HG03280 (cell line): ENCODE data around the gene RGL4.
"Not testable (repeated sequence)": the region's sequence is repeated elsewhere in the genome, so short reads cannot be mapped to it uniquely, and the experiment has no call there.

Experiments used
- ATAC-seq: cut with Tn5 transposase; IDR thresholded peaks from one replicate; pipeline ENCODE4 v1.9.1; 2021; ENCODE audit warnings: mild to moderate bottlenecking, moderate library complexity; ENCODE audit not compliant: unreplicated experiment

The RGL4 gene

DNA sequence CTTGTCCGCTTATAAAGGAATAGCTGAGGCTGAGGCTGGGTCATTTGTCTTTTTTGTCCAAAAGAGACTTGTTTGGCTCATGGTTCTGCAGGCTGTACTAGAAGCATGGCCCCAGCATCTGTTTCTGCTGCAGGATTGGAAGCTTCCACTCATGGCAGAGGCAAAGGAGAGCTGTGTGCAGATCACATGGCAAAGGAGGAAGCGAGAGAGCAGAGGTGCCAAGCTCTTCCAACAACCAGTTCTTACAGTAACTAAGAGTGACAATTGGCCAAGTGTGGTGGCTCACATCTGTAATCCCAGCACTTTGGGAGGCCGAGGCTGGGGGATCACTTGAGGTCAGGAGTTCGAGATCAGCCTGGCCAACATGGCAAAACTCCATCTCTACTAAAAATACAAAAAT is 37.3 kb downstream of the RGL4 start:
- not testable (repeated sequence) for ATAC-seq

GRCh38 chr22:23737696-23738095 is 46.9 kb downstream of the RGL4 start:
- no peak for ATAC-seq

DNA sequence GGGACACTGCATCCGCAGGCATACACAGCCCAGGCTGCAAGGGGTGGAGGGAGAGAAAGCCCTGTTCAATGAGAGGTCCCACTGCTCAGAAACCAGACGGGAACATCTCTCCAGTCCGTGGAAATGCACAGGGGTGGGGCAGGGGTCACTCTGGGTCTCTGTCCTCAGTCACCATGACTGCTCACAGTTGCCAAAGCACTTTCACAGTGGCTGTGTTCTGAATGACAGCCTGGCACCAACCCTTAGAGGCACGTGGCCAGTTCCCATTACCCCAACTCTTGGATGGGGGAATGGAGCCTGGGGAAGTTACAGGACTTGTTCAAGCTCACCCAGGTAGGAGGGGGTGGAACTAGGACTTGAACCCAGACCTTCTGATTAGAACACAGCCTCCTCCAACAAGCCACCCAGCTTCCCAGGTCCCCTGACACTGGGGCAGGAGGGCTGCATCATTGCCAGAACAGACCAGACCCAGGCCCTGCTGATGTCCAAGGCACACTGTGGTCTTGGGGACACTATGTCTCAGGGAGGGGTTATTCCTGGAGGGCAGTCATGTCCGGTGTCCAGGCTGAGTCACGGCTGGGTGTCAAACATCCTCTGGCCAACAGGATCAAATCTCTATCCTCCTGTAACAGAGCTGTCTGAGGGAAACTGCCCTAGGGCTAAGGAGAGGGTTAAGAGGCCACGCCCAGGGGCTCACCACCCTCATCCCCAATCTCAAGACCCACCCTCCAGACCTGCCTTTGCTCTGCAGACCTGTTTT is 51.9 kb downstream of the RGL4 start:
- ATAC-seq = no peak

GRCh38 chr22:23743303-23743705 is 52.5 kb downstream of the RGL4 start:
- ATAC-seq = no peak

DNA sequence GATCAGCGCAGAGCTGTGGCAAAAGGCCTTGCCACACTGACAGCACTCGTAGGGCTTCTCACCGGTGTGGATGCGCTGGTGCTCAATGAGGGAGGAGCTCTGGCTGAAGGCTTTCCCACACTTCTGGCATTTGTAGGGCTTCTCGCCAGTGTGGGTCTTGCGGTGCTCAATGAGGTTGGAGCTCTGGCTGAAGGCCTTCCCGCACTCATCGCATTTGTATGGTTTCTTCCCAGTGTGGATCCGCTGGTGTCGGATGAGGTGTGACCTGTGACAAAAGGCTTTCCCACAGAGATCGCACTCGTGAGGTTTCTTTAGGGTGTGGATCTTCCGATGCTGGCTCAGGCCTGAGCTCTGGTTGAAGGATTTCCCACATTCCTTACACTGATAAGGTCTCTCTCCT is 53.2 kb downstream of the RGL4 start:
- ATAC-seq = no peak

DNA sequence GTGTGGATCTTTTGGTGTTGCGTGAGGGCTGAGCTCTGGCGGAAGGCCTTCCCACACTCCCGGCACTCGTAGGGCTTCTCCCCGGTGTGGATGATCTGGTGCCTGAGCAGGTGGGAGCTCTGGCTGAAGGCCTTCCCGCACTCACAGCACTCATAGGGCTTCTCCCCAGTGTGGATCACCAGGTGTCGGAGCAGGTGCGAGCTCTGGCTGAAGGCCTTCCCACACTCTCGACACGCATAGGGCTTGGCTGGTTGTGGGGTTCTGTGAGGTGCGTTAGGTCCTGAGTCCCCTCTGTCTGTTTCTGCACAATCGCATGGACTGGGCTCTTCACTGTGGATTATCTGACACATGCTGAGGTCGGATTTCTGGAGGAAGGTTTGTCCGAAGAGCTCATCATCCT is 53.7 kb downstream of the RGL4 start:
- ATAC-seq = no peak

DNA sequence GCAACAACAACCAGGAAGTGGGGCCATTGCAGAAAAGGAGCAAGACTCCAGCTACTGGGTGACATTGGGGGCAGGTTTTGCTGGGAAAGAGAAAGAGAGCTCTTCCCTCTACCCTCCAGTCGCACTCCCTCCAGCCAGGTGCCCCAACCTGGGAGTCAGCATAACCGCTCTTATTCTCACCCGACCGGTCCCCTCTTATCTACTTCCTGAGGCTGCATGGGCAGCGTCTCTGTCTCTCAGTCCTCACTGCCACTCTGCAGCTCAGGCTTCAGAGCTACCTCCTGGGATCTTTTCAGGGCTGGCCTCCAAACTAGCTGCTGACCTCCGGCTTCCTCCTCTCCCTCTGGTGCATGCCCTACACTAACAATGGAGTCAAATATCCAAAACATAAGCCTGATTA is 55.0 kb downstream of the RGL4 start:
- ATAC-seq = no peak
